ENCODE measurements around the gene TBC1D22A.

DNA sequence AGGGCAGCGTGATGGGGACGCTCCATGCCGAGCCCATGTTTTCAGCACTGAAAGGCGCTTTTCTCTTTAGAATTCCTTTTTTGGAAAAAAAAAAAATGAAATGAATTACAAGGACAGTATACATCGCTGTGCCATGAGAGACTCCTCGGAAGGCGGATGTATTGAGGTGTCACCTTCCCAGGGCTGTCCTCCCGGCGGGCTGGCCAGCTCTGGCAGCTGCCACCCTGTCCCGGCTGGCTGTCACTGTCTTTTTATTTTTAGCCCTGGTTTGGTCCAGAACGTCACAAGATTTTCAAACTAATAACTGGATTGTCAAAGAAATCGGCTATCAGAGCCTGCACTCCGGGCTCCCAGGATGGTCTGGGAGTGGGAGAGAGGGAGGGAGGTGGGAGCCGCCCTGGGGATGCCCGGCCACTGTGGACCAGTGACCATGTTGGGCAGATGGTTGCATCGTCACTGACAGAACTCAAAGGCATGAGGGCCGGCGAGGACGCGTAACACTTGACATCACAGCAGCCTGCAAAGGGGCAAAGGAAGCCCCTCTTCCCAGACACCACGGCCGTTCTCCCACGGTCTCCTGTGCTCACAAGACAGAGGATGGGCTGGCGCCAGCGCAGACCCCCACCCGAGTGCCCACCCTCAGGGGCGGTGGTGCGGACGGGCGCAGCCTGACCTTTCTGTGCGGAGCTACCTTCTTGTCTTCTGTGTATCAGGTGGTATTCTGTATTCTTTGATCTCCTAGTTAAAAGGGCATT lies 392.9 kb downstream of the TBC1D22A start:
- TF ChIP-seq, protein P1, sequence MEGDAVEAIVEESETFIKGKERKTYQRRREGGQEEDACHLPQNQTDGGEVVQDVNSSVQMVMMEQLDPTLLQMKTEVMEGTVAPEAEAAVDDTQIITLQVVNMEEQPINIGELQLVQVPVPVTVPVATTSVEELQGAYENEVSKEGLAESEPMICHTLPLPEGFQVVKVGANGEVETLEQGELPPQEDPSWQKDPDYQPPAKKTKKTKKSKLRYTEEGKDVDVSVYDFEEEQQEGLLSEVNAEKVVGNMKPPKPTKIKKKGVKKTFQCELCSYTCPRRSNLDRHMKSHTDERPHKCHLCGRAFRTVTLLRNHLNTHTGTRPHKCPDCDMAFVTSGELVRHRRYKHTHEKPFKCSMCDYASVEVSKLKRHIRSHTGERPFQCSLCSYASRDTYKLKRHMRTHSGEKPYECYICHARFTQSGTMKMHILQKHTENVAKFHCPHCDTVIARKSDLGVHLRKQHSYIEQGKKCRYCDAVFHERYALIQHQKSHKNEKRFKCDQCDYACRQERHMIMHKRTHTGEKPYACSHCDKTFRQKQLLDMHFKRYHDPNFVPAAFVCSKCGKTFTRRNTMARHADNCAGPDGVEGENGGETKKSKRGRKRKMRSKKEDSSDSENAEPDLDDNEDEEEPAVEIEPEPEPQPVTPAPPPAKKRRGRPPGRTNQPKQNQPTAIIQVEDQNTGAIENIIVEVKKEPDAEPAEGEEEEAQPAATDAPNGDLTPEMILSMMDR (IDR thresholded peaks at IDR 0.05), result no peak
- no peak for TF ChIP-seq POLR2A (IDR thresholded peaks at IDR 0.05)
- no peak for TF ChIP-seq EP300 (IDR thresholded peaks at IDR 0.05)

Measured in gastroesophageal sphincter (tissue), 3 donors.